IMR-90 (cell line): Measurements from ENCODE around the gene CEL. TPM values are rescaled to one million over a fixed set of nuclear protein-coding genes. Genes with fewer than 3 reads are reported as not detected.

Experiments
- ATAC-seq: fragments of 200-7000 bp; cut with Tn5 transposase; 2 replicates; pipeline ENCODE4 v1.9.1; 2020; ENCODE audit warnings: low read depth, mild to moderate bottlenecking, moderate library complexity
- BruUV-seq: library from RNA; stranded (reverse); fragments of 400-500 nt; replicated peaks from 2 replicates; lab custom pipeline; 2021; lab: Mats Ljungman, UMichigan
- CTCF ChIA-PET: fragments of 300-600 bp; formaldehyde crosslinking; extraction: SDS; loops from one replicate; lab custom pipeline; 2021; ENCODE audit warnings: antibody characterized with exemption; lab: Yijun Ruan, JAX
- POLR2A ChIA-PET: fragments of 300-600 bp; sonication (Branson Sonifier 250); formaldehyde crosslinking; loops from one replicate; lab custom pipeline; 2022; ENCODE audit warnings: antibody characterized with exemption; ENCODE audit not compliant: unreplicated experiment; lab: Charles Lee
- DNase-seq: peaks from one replicate; pipeline ENCODE4 v3.0.0; 2013
- H2AFZ ChIP-seq: replicated peaks from 2 replicates; pipeline ENCODE3; 2013; ENCODE audit warnings: low read length, mild to moderate bottlenecking; ENCODE audit not compliant: poor library complexity
- H2AK5ac ChIP-seq: 2 replicates; pipeline ENCODE4 v1.6.1; 2013; ENCODE audit warnings: low read depth, low read length, inconsistent platforms
- H2AK9ac ChIP-seq: replicated peaks from 2 replicates; pipeline ENCODE3; 2013; ENCODE audit warnings: mild to moderate bottlenecking, low read depth, low read length, moderate library complexity; ENCODE audit not compliant: poor library complexity
- H2BK120ac ChIP-seq: 2 replicates; pipeline ENCODE4 v1.6.1; 2013; ENCODE audit warnings: low read depth, low read length, inconsistent platforms
- H2BK15ac ChIP-seq: 3 replicates; pipeline ENCODE4 v1.6.1; 2013; ENCODE audit warnings: low read depth, low read length, inconsistent platforms
- H2BK20ac ChIP-seq: 2 replicates; pipeline ENCODE4 v1.6.1; 2013; ENCODE audit warnings: low read depth, mild to moderate bottlenecking, inconsistent platforms, low read length, moderate library complexity
- H2BK5ac ChIP-seq: 2 replicates; pipeline ENCODE4 v1.6.1; 2013; ENCODE audit warnings: mild to moderate bottlenecking, low read depth, low read length, inconsistent platforms; ENCODE audit not compliant: poor library complexity, severe bottlenecking
- H3K14ac ChIP-seq: replicated peaks from 2 replicates; pipeline ENCODE4 v1.6.1; 2013; ENCODE audit warnings: low read depth, low read length, inconsistent platforms
- H3K18ac ChIP-seq: 2 replicates; pipeline ENCODE4 v1.6.1; 2013; ENCODE audit warnings: low read depth, low read length, control low read depth
- H3K23ac ChIP-seq: 2 replicates; pipeline ENCODE4 v1.6.1; 2013; ENCODE audit warnings: low read depth, low read length, inconsistent platforms
- H3K27ac ChIP-seq: 2 replicates; pipeline ENCODE4 v1.5.1; 2013; ENCODE audit warnings: mild to moderate bottlenecking, control low read depth, low read length; ENCODE audit not compliant: insufficient read depth
- H3K27me3 ChIP-seq: 2 replicates; pipeline ENCODE4 v1.6.1; 2013; ENCODE audit warnings: low read length; ENCODE audit not compliant: control insufficient read depth, insufficient read depth
- H3K36me3 ChIP-seq: 2 replicates; pipeline ENCODE4 v1.6.1; 2013; ENCODE audit warnings: low read length, mixed read lengths; ENCODE audit not compliant: control insufficient read depth, insufficient read depth
- H3K4ac ChIP-seq: 2 replicates; pipeline ENCODE4 v1.6.1; 2013; ENCODE audit warnings: low read depth, low read length, inconsistent platforms
- H3K4me1 ChIP-seq: 2 replicates; pipeline ENCODE4 v1.6.1; 2013; ENCODE audit warnings: low read length, mixed read lengths; ENCODE audit not compliant: control insufficient read depth, insufficient read depth
- H3K4me2 ChIP-seq: 2 replicates; pipeline ENCODE4 v1.6.1; 2013; ENCODE audit warnings: low read depth, mild to moderate bottlenecking, control low read depth, low read length, moderate library complexity
- H3K4me3 ChIP-seq: 2 replicates; pipeline ENCODE4 v1.5.1; 2013; ENCODE audit warnings: low read depth, mild to moderate bottlenecking, control low read depth, low read length, moderate library complexity; ENCODE audit not compliant: insufficient read depth
- H3K56ac ChIP-seq: 2 replicates; pipeline ENCODE4 v1.6.1; 2013; ENCODE audit warnings: low read length, inconsistent platforms; ENCODE audit not compliant: insufficient read depth; ENCODE audit errors: extremely low read depth
- H3K79me1 ChIP-seq, 2 experiments: 2 replicates each; pipeline ENCODE4 v1.6.1; 2013; ENCODE audit warnings: low read length in 2 of 2, inconsistent platforms in 1 of 2, low read depth in 1 of 2
- H3K9ac ChIP-seq: 2 replicates; pipeline ENCODE4 v1.6.1; 2013; ENCODE audit warnings: low read depth, low read length, control low read depth
- H3K9me1 ChIP-seq: 2 replicates; pipeline ENCODE4 v1.6.1; 2013; ENCODE audit warnings: low read length, inconsistent platforms; ENCODE audit not compliant: insufficient read depth
- H3K9me3 ChIP-seq: 2 replicates; pipeline ENCODE4 v1.6.1; 2013; ENCODE audit warnings: low read length; ENCODE audit not compliant: control insufficient read depth, insufficient read depth
- H4K20me1 ChIP-seq: 2 replicates; pipeline ENCODE4 v1.6.1; 2013; ENCODE audit warnings: low read length, inconsistent platforms; ENCODE audit not compliant: insufficient read depth
- H4K5ac ChIP-seq: 2 replicates; pipeline ENCODE4 v1.6.1; 2013; ENCODE audit warnings: mild to moderate bottlenecking, low read depth, low read length, control low read depth
- H4K8ac ChIP-seq, 2 experiments: 2 replicates each; pipeline ENCODE4 v1.6.1; 2013; ENCODE audit warnings: low read depth in 2 of 2, low read length in 2 of 2, control low read depth in 1 of 2, inconsistent platforms in 1 of 2
- H4K91ac ChIP-seq: 2 replicates; pipeline ENCODE4 v1.6.1; 2013; ENCODE audit warnings: low read depth, low read length, inconsistent platforms; ENCODE audit not compliant: insufficient read depth
- CEBPB ChIP-seq: IDR thresholded peaks from 2 replicates; pipeline ENCODE4 v1.6.1; 2012; ENCODE audit warnings: low read depth, low read length, improper control_type of control experiment
- CHD1 ChIP-seq: IDR thresholded peaks from 2 replicates; pipeline ENCODE4 v1.6.1; 2012; ENCODE audit warnings: low read depth, low read length, improper control_type of control experiment
- MXI1 ChIP-seq: IDR thresholded peaks from 2 replicates; pipeline ENCODE4 v1.6.1; 2012; ENCODE audit warnings: low read depth, mild to moderate bottlenecking, low read length, moderate library complexity, borderline replicate concordance
- POLR2A ChIP-seq: IDR thresholded peaks from 2 replicates; pipeline ENCODE4 v1.6.1; 2012; ENCODE audit warnings: mild to moderate bottlenecking, low read depth, low read length
- RCOR1 ChIP-seq: IDR thresholded peaks from 2 replicates; pipeline ENCODE4 v1.6.1; 2012; ENCODE audit warnings: mild to moderate bottlenecking, low read length, improper control_type of control experiment; ENCODE audit not compliant: insufficient replicate concordance
- SMC3 ChIP-seq: fragments of 150-350 bp; IDR thresholded peaks from 2 replicates; pipeline ENCODE4 v1.6.1; 2016; ENCODE audit warnings: low read depth, mild to moderate bottlenecking, antibody characterized with exemption, low read length, moderate library complexity
- WGBS, 2 experiments: methylation state at CpG; one replicate each; pipeline versions ENCODE4 v1.1.5 to v1.1.7; 2013; ENCODE audit warnings: missing lambda C conversion rate in 2 of 2; ENCODE audit not compliant: insufficient read length in 1 of 2; ENCODE audit errors: extremely low coverage in 2 of 2; 5-methylcytosine and 5-hydroxymethylcytosine counted together
- dilution Hi-C: fragments of 300-500 bp; cut with HindIII; formaldehyde crosslinking; loops from one replicate; pipeline ENCODE4 v1.14.3; 2018; ENCODE audit warnings: low sequenced_read_pairs; ENCODE audit not compliant: unreplicated experiment
- in situ Hi-C: fragments of 300-500 bp; cut with MboI; formaldehyde crosslinking; loops from 3 replicates; pipeline ENCODE4 v1.14.3; 2019; ENCODE audit warnings: low sequenced_read_pairs, inconsistent platforms, mixed read lengths
- intact Hi-C: fragments of 100-400 bp; cut with micrococcal nuclease; formaldehyde crosslinking; loops from 2 replicates; pipeline ENCODE4 v1.10.0; 2022
- polyA plus RNA-seq, 3 experiments: library from polyadenylated mRNA; depleted of rRNA; stranded (reverse); fragments of >200 nt; gene quantifications; 2 replicates each; pipeline ENCODE4 v1.2.3, GENCODE V29; 2012; ENCODE audit warnings: low replicate concordance in 1 of 3
- total RNA-seq: library from RNA; depleted of rRNA; stranded (reverse); fragments of >200 nt; gene quantifications from 2 replicates; pipeline ENCODE4 v1.2.3, GENCODE V29; 2012
- TF ChIP-seq, protein P1 (sequence below): fragments of 150-350 bp; IDR thresholded peaks from 2 replicates; pipeline ENCODE4 v1.6.1; 2017; ENCODE audit warnings: mild to moderate bottlenecking, antibody characterized with exemption, low read length, low read depth

The CEL gene
- total and polyA plus RNA-seq, 2 of the 4 experiments (the other 2 are of a cell fraction) = under 0.01 to 0.75 TPM

- no peak overlapping the region for H3K18ac ChIP-seq
- H4K8ac ChIP-seq = no peak overlapping the region
- CTCF ChIA-PET = no interaction called here
- H2BK5ac ChIP-seq = no peak overlapping the region
- H3K23ac ChIP-seq = no peak overlapping the region
- H3K27ac ChIP-seq = no peak overlapping the region
- dilution Hi-C loops (no loop called here), intact Hi-C loops (no loop called here), in situ Hi-C loops (loop anchor here (25.0 kb wide), 1 partner anchor 449 kb away; the partner anchor contains the start of gene SLC2A6)
- no peaks in the 10 kb centered on the region for H3K4me1 ChIP-seq
- no peak overlapping the region for H4K91ac ChIP-seq
- H2BK120ac ChIP-seq = no peak overlapping the region
- no peak overlapping the region for H4K5ac ChIP-seq
- peaks cover 46 to 83% of the 10 kb centered on the region in 2 experiments for H3K79me1 ChIP-seq
- no peak for ATAC-seq
- no peak overlapping the region for H2BK15ac ChIP-seq
- H3K4me3 ChIP-seq = no peak overlapping the region
- H2AK9ac ChIP-seq = no peak overlapping the region
- no peak for TF ChIP-seq MXI1
- TF ChIP-seq POLR2A = no peak
- TF ChIP-seq, protein P1, sequence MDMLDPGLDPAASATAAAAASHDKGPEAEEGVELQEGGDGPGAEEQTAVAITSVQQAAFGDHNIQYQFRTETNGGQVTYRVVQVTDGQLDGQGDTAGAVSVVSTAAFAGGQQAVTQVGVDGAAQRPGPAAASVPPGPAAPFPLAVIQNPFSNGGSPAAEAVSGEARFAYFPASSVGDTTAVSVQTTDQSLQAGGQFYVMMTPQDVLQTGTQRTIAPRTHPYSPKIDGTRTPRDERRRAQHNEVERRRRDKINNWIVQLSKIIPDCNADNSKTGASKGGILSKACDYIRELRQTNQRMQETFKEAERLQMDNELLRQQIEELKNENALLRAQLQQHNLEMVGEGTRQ = no peak
- no peak for TF ChIP-seq CHD1
- TF ChIP-seq SMC3 = no peak
- TF ChIP-seq CEBPB = no peak
- TF ChIP-seq RCOR1 = no peak
- peaks cover 52% of the 10 kb centered on the region for H4K20me1 ChIP-seq
- H3K4ac ChIP-seq = no peak overlapping the region
- H2BK20ac ChIP-seq = no peak overlapping the region
- H3K27me3 ChIP-seq = no peaks in the 10 kb centered on the region
- POLR2A ChIA-PET = no interaction called here
- no peak overlapping the region for H2AK5ac ChIP-seq
- H3K4me2 ChIP-seq = no peak overlapping the region
- no peak overlapping the region for H2AFZ ChIP-seq
- no peak overlapping the region for H3K56ac ChIP-seq
- DNase-seq = no peak
- H3K9ac ChIP-seq = no peak overlapping the region
- peaks cover 5% of the 10 kb centered on the region; the same call in 1 of the 2 replicates for H3K9me1 ChIP-seq
- H3K14ac ChIP-seq = no peak overlapping the region
- no peaks in the 10 kb centered on the region for H3K9me3 ChIP-seq
- no TSS peak for BruUV-seq
- peaks cover 20% of the 10 kb centered on the region for H3K36me3 ChIP-seq
- WGBS, 2 experiments = 96% methylated on average over 5 of the region's 25 CpGs; no CpG with 5 or more reads in 1 of the 2 experiments
These were observed 23.8 kb upstream of the CEL start for GRCh38 chr9:133037775-133038515.
